Measurements from ENCODE around the gene SH2D6. TPM values are rescaled to one million over a fixed set of nuclear protein-coding genes. Genes with fewer than 3 reads are reported as not detected.

The SH2D6 gene
- total and polyA plus RNA-seq, 2 of the 8 experiments (the other 6 are each of a cell fraction or from before 2014, with no cell fraction given) = 0.42 TPM; not detected in 1

DNA sequence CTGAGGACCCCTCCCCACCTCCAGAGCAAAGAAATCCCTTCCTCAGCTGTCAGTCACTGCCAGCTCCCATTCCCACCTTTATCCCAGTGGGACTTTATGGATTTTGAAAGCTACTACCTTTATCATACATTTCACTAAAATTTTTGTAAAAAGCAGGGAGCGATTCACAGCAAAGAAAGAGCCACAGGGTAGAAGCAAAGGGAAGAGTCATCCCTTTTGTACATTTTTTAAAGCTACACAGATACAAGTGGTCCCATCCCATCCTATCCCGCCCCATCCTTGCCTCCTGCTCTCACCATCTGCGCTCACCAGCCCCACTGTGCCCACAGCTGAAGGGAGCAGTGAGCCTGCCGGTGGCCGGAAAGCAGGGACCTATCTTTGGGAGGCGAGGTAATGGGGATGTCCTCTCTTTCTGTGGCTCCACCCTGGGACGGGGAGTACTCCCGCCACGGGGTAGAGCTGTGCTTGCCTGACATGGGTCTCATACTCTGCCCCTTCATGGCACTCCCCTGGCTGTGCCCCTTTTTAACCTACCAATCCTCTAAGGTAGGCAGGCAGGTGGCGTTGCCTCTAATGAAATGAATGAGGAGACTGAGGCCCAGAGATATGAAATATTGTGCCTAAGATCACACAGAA is 13.2 kb downstream of the SH2D6 start:
- Histone ChIP-seq H3K79me2 (ENCODE audit: control insufficient read depth in 1 of 2, insufficient read depth in 2 of 2, low read length in 2 of 2) (no peaks in the 10 kb centered on the region), H2BK20ac (ENCODE audit: low read length) (peak overlapping the region; percentile 90; the same call in 1 of the 2 replicates), H3K56ac (replicated peaks; ENCODE audit: insufficient read length, low read depth, low read length) (peak overlapping the region; percentile 27), H4K20me1 (replicated peaks in 1 of 2; ENCODE audit: control insufficient read depth in 1 of 2, insufficient read depth in 2 of 2, low read length in 2 of 2) (no peaks in the 10 kb centered on the region), H2BK12ac (ENCODE audit: low read depth, low read length) (peak overlapping the region; percentile 62; the same call in 1 of the 2 replicates), H3K79me1 (ENCODE audit: low read depth, low read length) (no peaks in the 10 kb centered on the region), H3K27me3 (replicated peaks in 1 of 4; ENCODE audit: control insufficient read depth in 3 of 4, extremely low read depth in 1 of 4, insufficient read depth in 3 of 4, low read length in 3 of 4) (peaks cover 0 to 7% (median 5%) of the 10 kb centered on the region in 4 experiments; a peak in 4 of 7 replicates), H3K9ac (replicated peaks in 1 of 4; ENCODE audit: extremely low read depth in 1 of 4, low read depth in 3 of 4, low read length in 3 of 4) (no peak overlapping the region), H2BK15ac (ENCODE audit: low read length) (peak overlapping the region; percentile 81; the same call in 1 of the 2 replicates), H3K36me3 (ENCODE audit: control insufficient read depth in 2 of 4, insufficient read depth in 4 of 4, low read length in 3 of 4) (no peaks in the 10 kb centered on the region), H3K4me1 (replicated peaks in 1 of 4; ENCODE audit: control insufficient read depth in 3 of 4, insufficient read depth in 4 of 4, low read length in 3 of 4) (peaks cover 0 to 57% (median 40%) of the 10 kb centered on the region in 4 experiments; a peak in 6 of 7 replicates), H2AK5ac (ENCODE audit: low read depth, low read length) (peak overlapping the region; percentile 88; the same call in 1 of the 2 replicates), H3K4ac (replicated peaks; ENCODE audit: insufficient read length, low read depth, low read length) (no peak overlapping the region), H4K8ac (ENCODE audit: extremely low read depth, insufficient read depth, low read length) (no peak overlapping the region; the same call in 1 of the 2 replicates), H3K23me2 (ENCODE audit: low read depth, low read length) (0 out of 2 replicates have a peak, but pooled peaks cover 3% of the 10 kb centered on the region), H4K91ac (replicated peaks; ENCODE audit: insufficient read length, low read length) (peak overlapping the region; percentile 77), H2AFZ (ENCODE audit: low read length) (no peak overlapping the region; the same call in 1 of the 2 replicates), H3K14ac (ENCODE audit: insufficient read length) (no peak overlapping the region), H3K9me3 (ENCODE audit: insufficient read depth in 2 of 2, low read depth in 1 of 2, low read length in 1 of 2) (no peaks in the 10 kb centered on the region), H2BK120ac (replicated peaks; ENCODE audit: low read depth, low read length) (no peak overlapping the region), H3K4me3 (ENCODE audit: extremely low read depth in 1 of 4, insufficient read depth in 2 of 4, low read depth in 3 of 4, low read length in 4 of 4) (peak overlapping the region; percentile 20 to 55 (median 24); a peak in 4 of 8 replicates), H4K5ac (ENCODE audit: insufficient read length, low read depth, low read length) (peak overlapping the region; percentile 32), H3K23ac (ENCODE audit: insufficient read length) (no peak overlapping the region), H2BK5ac (ENCODE audit: low read depth, low read length) (peak overlapping the region; percentile 83; the same call in 1 of the 2 replicates), H3K27ac (ENCODE audit: low read depth, low read length) (peak overlapping the region; percentile 83; the same call in 1 of the 2 replicates), H3K4me2 (ENCODE audit: insufficient read depth in 1 of 2, low read depth in 2 of 2, low read length in 2 of 2) (peak overlapping the region; percentile 76), H3K18ac (ENCODE audit: extremely low read depth, low read length) (peak overlapping the region; percentile 71; the same call in 1 of the 2 replicates)
- FAIRE-seq = no peak
- ChIA-PET POLR2A (ENCODE audit: partially characterized antibody) (interaction anchor here (1.3 to 55.3 kb wide), 8 partner anchors 10 to 187 kb away, joined by 3 to 1889 read pairs (median 6); partner anchors contain the start of genes GGCX, MAT2A and SH2D6), CTCF (ENCODE audit: partially characterized antibody) (interaction anchor here (0.7 to 15.1 kb wide), 8 partner anchors 8 to 121 kb away, joined by 3 to 259 read pairs (median 4); partner anchors contain the start of gene MAT2A)
- WGBS, 2 experiments (ENCODE audit: extremely low coverage in 1 of 2, insufficient coverage in 1 of 2, insufficient read length in 1 of 2, insufficient replicate concordance in 2 of 2, low coverage in 1 of 2, low lambda C conversion rate in 2 of 2, missing lambda C conversion rate in 1 of 2) = 42% methylated on average over 10 of the region's 10 CpGs; no CpG with 5 or more reads in 1 of the 2 experiments
- no peak for TF ChIP-seq RXRA (IDR thresholded peaks at IDR 0.05; ENCODE audit: insufficient read depth, low read depth, low read length)
- peak; percentile 10 for TF ChIP-seq ASH2L (IDR thresholded peaks at IDR 0.05; ENCODE audit: low read length)
- TF ChIP-seq SIRT6 (IDR thresholded peaks at IDR 0.05; ENCODE audit: low read length) = no peak
- TF ChIP-seq SIN3A (conservative IDR thresholded peaks at IDR 0.05 in 1 of 2, IDR thresholded peaks at IDR 0.05 in 1 of 2; ENCODE audit: low read depth in 1 of 2, low read length in 2 of 2) = 0 out of 4 replicates have a peak, but pooled peaks of 1 of the 2 experiments have one; percentile 5
- no peak for TF ChIP-seq SAP30 (IDR thresholded peaks at IDR 0.05; ENCODE audit: insufficient read depth, insufficient replicate concordance, low read length)
- no peak for TF ChIP-seq EP300 (IDR thresholded peaks at IDR 0.05; ENCODE audit: borderline replicate concordance in 1 of 2, low read depth in 2 of 2, low read length in 2 of 2)
- DNase-seq (ENCODE audit: low read depth in 1 of 2, low spot score in 2 of 2) = no peak

Data from H1 (cell line).